OCI-M1 (cell line): ENCODE data around the gene TMEM43.

Source experiments
- DNase-seq: peaks from one replicate; lab custom pipeline; 2025; lab: John Stamatoyannopoulos, UW

Gene TMEM43

GRCh38 chr3:14122301-14122700 lies 2.6 kb upstream of the TMEM43 start:
- no peak for DNase-seq

- peak; percentile 48 for DNase-seq
These were observed 1.3 kb upstream of the TMEM43 start for GRCh38 chr3:14123308-14124222.

GRCh38 chr3:14124223-14124614 lies 633 bp upstream of the TMEM43 start:
- peak; percentile 88 for DNase-seq

GRCh38 chr3:14125193-14126016 lies 553 bp downstream of the TMEM43 start:
- DNase-seq, result peak; percentile 74

- no peak for DNase-seq
These were observed 1.4 kb downstream of the TMEM43 start for GRCh38 chr3:14126017-14126886.

GRCh38 chr3:14126887-14127505 lies 2.1 kb downstream of the TMEM43 start:
- DNase-seq, result no peak

GRCh38 chr3:14127516-14128161 lies 2.8 kb downstream of the TMEM43 start:
- no peak for DNase-seq

- DNase-seq, result no peak
These were observed 3.9 kb downstream of the TMEM43 start for GRCh38 chr3:14128724-14129123.

GRCh38 chr3:14129296-14129695 lies 4.4 kb downstream of the TMEM43 start:
- DNase-seq, result no peak

GRCh38 chr3:14130230-14130629 lies 5.4 kb downstream of the TMEM43 start:
- DNase-seq, result no peak

GRCh38 chr3:14130707-14131106 lies 5.9 kb downstream of the TMEM43 start:
- DNase-seq, result no peak

- DNase-seq, result no peak
These were observed 6.3 kb downstream of the TMEM43 start for GRCh38 chr3:14131134-14131533.

- no peak for DNase-seq
These were observed 7.3 kb downstream of the TMEM43 start for GRCh38 chr3:14132120-14132519.

- DNase-seq, result no peak
These were observed 7.8 kb downstream of the TMEM43 start for GRCh38 chr3:14132689-14133088.

GRCh38 chr3:14133188-14133800 lies 8.4 kb downstream of the TMEM43 start:
- DNase-seq, result no peak

- no peak for DNase-seq
These were observed 9.0 kb downstream of the TMEM43 start for GRCh38 chr3:14133876-14134275.

GRCh38 chr3:14134291-14134690 lies 9.4 kb downstream of the TMEM43 start:
- no peak for DNase-seq

- DNase-seq, result no peak
These were observed 10.7 kb downstream of the TMEM43 start for GRCh38 chr3:14135581-14135980.

- no peak for DNase-seq
These were observed 12.2 kb downstream of the TMEM43 start for GRCh38 chr3:14137004-14137403.

- no peak for DNase-seq
These were observed 12.6 kb downstream of the TMEM43 start for GRCh38 chr3:14137445-14137844.
